WTC11 (cell line): ENCODE data around the gene PDCL2. TPM values are rescaled to one million over a fixed set of nuclear protein-coding genes. Genes with fewer than 3 reads are reported as not detected.
"Not testable (repeated sequence)": the region's sequence is repeated elsewhere in the genome, so short reads cannot be mapped to it uniquely, and the experiment has no call there.

Experiments
- ATAC-seq: fragments of 200-7000 bp; cut with Tn5 transposase; 2 replicates; pipeline ENCODE4 v1.10.0; 2021; ENCODE audit warnings: mild to moderate bottlenecking, moderate library complexity
- CTCF ChIA-PET: fragments of 300-600 bp; sonication (Branson Sonifier 250); formaldehyde crosslinking; loops from one replicate; lab custom pipeline; 2021; ENCODE audit warnings: antibody characterized with exemption; lab: Charles Lee
- POLR2A ChIA-PET: fragments of 350-600 bp; sonication (Branson Sonifier 250); formaldehyde crosslinking; loops from one replicate; lab custom pipeline; 2021; ENCODE audit warnings: antibody characterized with exemption; lab: Charles Lee
- DNase-seq: peaks from one replicate; pipeline ENCODE4 v3.0.0; 2021; ENCODE audit warnings: low spot score
- H3K27ac Mint-ChIP-seq: 2 replicates; pipeline ENCODE4 v1.8.0; 2021; ENCODE audit warnings: mixed read lengths
- H3K27me3 Mint-ChIP-seq: 2 replicates; pipeline ENCODE4 v1.8.0; 2021; ENCODE audit warnings: low read depth, mild to moderate bottlenecking, moderate library complexity, mixed read lengths
- H3K36me3 Mint-ChIP-seq: 2 replicates; pipeline ENCODE4 v1.8.0; 2021; ENCODE audit warnings: mixed read lengths
- H3K4me1 Mint-ChIP-seq: 2 replicates; pipeline ENCODE4 v1.8.0; 2022; ENCODE audit warnings: mixed read lengths
- H3K4me3 Mint-ChIP-seq: 2 replicates; pipeline ENCODE4 v1.8.0; 2021; ENCODE audit warnings: mild to moderate bottlenecking, moderate library complexity, mixed read lengths
- H3K9me3 Mint-ChIP-seq: 2 replicates; pipeline ENCODE4 v1.8.0; 2021; ENCODE audit warnings: mixed read lengths
- ATF1 ChIP-seq: sonication (generic); formaldehyde crosslinking; IDR thresholded peaks from 2 replicates; pipeline ENCODE4 v1.8.1; 2023; ENCODE audit warnings: mild to moderate bottlenecking, moderate library complexity, missing genetic modification reagents
- CREB1 ChIP-seq: sonication (generic); formaldehyde crosslinking; IDR thresholded peaks from 2 replicates; pipeline ENCODE4 v1.8.0; 2023; ENCODE audit warnings: mild to moderate bottlenecking, missing genetic modification reagents
- ESRRA ChIP-seq: sonication (generic); formaldehyde crosslinking; IDR thresholded peaks from 2 replicates; pipeline ENCODE4 v1.8.1; 2022; ENCODE audit warnings: mild to moderate bottlenecking, missing genetic modification reagents, borderline replicate concordance
- FOXP1 ChIP-seq: sonication (generic); formaldehyde crosslinking; IDR thresholded peaks from 2 replicates; pipeline ENCODE4 v1.8.0; 2022; ENCODE audit warnings: missing genetic modification reagents, mild to moderate bottlenecking, moderate library complexity, borderline replicate concordance
- GTF2I ChIP-seq: fragments of 250-450 bp; sonication (Bioruptor Pico); conservative IDR thresholded peaks from 2 replicates; pipeline ENCODE4 v1.4.0; 2021; ENCODE audit warnings: mild to moderate bottlenecking
- JUN ChIP-seq: sonication (generic); formaldehyde crosslinking; IDR thresholded peaks from 2 replicates; pipeline ENCODE4 v1.8.0; 2023; ENCODE audit warnings: mild to moderate bottlenecking, missing genetic modification reagents
- SMAD3 ChIP-seq: sonication (generic); formaldehyde crosslinking; IDR thresholded peaks from 2 replicates; pipeline ENCODE4 v1.8.0; 2022; ENCODE audit warnings: missing genetic modification reagents, mild to moderate bottlenecking, borderline replicate concordance
- SOX15 ChIP-seq: fragments of 250-450 bp; sonication (Bioruptor Pico); IDR thresholded peaks from 2 replicates; pipeline ENCODE4 v1.9.0; 2021; ENCODE audit warnings: mild to moderate bottlenecking
- SP1 ChIP-seq: sonication (generic); formaldehyde crosslinking; conservative IDR thresholded peaks from 2 replicates; pipeline ENCODE4 v1.8.1; 2022; ENCODE audit warnings: missing genetic modification reagents
- ZNF138 ChIP-seq: sonication (generic); formaldehyde crosslinking; conservative IDR thresholded peaks from 2 replicates; pipeline ENCODE4 v1.8.1; 2022; ENCODE audit warnings: mild to moderate bottlenecking, moderate library complexity, missing genetic modification reagents
- ZNF423 ChIP-seq: fragments of 250-450 bp; sonication (Bioruptor Pico); IDR thresholded peaks from 2 replicates; pipeline ENCODE4 v2.1.2; 2022; ENCODE audit warnings: mild to moderate bottlenecking, moderate library complexity
- total RNA-seq: library from RNA; stranded (reverse); gene quantifications from 3 replicates; pipeline ENCODE4 v1.2.3, GENCODE V29; 2021
- TF ChIP-seq, protein P1 (sequence below): sonication (generic); formaldehyde crosslinking; IDR thresholded peaks from 2 replicates; pipeline ENCODE4 v1.8.1; 2023; ENCODE audit warnings: mild to moderate bottlenecking, moderate library complexity, missing genetic modification reagents
- TF ChIP-seq, protein P2 (sequence below): sonication (generic); formaldehyde crosslinking; IDR thresholded peaks from 2 replicates; pipeline ENCODE4 v1.8.1; 2022; ENCODE audit warnings: mild to moderate bottlenecking, moderate library complexity, missing genetic modification reagents
- TF ChIP-seq, protein P3 (sequence below): fragments of 200-600 bp; IDR thresholded peaks from 2 replicates; pipeline ENCODE4 v1.8.0; 2022; ENCODE audit warnings: antibody characterized with exemption
- TF ChIP-seq, protein P4 (sequence below): sonication (generic); formaldehyde crosslinking; IDR thresholded peaks from 2 replicates; pipeline ENCODE4 v1.8.1; 2022; ENCODE audit warnings: mild to moderate bottlenecking, missing genetic modification reagents, moderate library complexity, borderline replicate concordance
- TF ChIP-seq, protein P5 (sequence below): sonication (generic); formaldehyde crosslinking; IDR thresholded peaks from 2 replicates; pipeline ENCODE4 v1.8.1; 2022; ENCODE audit warnings: low read depth, missing genetic modification reagents, borderline replicate concordance
- TF ChIP-seq, protein P6 (sequence below): sonication (generic); formaldehyde crosslinking; IDR thresholded peaks from 2 replicates; pipeline ENCODE4 v1.8.0; 2022; ENCODE audit warnings: missing genetic modification reagents

Gene PDCL2
- total RNA-seq, 1 experiment from 2014 or later, result not detected

DNA sequence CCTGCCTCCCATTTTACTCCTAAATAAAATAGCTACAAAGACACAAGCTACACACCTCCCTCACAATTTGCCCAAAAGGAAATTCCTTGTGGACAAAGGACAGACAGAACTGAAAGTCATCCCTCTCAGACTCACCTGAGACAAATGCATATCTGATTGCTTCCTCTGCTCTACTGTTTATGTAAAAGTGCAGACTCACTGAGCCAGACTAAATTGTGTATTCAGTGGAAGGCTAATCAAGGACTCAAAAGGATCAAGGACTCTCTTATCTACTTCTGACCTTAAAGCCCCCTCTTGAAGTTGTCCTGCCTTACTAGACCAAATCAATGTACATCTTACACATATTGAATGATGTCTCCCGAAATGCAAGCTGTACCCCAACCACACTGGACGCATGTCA is 3.9 kb downstream of the PDCL2 start (continued):
- TF ChIP-seq ATF1 (CRISPR knock-in tag), result no peak
- no peak for TF ChIP-seq FOXP1
- no peak for TF ChIP-seq ZNF138 (CRISPR knock-in tag)
- TF ChIP-seq CREB1, result no peak
- TF ChIP-seq, protein P1, sequence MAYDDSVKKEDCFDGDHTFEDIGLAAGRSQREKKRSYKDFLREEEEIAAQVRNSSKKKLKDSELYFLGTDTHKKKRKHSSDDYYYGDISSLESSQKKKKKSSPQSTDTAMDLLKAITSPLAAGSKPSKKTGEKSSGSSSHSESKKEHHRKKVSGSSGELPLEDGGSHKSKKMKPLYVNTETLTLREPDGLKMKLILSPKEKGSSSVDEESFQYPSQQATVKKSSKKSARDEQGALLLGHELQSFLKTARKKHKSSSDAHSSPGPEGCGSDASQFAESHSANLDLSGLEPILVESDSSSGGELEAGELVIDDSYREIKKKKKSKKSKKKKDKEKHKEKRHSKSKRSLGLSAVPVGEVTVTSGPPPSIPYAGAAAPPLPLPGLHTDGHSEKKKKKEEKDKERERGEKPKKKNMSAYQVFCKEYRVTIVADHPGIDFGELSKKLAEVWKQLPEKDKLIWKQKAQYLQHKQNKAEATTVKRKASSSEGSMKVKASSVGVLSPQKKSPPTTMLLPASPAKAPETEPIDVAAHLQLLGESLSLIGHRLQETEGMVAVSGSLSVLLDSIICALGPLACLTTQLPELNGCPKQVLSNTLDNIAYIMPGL (CRISPR knock-in tag), result no peak
- TF ChIP-seq, protein P2, sequence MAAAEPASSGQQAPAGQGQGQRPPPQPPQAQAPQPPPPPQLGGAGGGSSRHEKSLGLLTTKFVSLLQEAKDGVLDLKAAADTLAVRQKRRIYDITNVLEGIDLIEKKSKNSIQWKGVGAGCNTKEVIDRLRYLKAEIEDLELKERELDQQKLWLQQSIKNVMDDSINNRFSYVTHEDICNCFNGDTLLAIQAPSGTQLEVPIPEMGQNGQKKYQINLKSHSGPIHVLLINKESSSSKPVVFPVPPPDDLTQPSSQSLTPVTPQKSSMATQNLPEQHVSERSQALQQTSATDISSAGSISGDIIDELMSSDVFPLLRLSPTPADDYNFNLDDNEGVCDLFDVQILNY (CRISPR knock-in tag), result no peak

DNA sequence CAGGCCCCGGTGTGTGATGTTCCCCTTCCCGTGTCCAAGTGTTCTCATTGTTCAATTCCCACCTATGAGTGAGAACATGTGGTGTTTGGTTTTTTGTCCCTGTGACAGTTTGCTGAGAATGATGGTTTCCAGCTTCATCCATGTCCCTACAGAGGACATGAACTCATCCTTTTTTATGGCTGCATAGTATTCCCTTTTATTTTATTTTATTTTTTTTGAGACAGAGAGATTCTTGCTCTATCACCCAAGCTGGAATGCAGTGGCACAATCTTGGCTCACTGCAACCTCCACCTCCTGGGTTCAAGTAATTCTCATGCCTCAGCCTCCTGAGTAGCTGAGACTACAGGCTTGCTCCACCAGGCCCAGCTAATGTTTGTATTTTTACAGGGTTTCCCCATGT is 9.3 kb downstream of the PDCL2 start:
- H3K4me3 Mint-ChIP-seq, DNase-seq, POLR2A ChIA-PET, H3K27ac Mint-ChIP-seq, CTCF ChIA-PET, ATAC-seq, H3K27me3 Mint-ChIP-seq, H3K4me1 Mint-ChIP-seq: not testable (repeated sequence)
- H3K9me3 Mint-ChIP-seq, result peaks cover 31% of the 10 kb centered on the region
- H3K36me3 Mint-ChIP-seq, result peaks cover 19% of the 10 kb centered on the region

DNA sequence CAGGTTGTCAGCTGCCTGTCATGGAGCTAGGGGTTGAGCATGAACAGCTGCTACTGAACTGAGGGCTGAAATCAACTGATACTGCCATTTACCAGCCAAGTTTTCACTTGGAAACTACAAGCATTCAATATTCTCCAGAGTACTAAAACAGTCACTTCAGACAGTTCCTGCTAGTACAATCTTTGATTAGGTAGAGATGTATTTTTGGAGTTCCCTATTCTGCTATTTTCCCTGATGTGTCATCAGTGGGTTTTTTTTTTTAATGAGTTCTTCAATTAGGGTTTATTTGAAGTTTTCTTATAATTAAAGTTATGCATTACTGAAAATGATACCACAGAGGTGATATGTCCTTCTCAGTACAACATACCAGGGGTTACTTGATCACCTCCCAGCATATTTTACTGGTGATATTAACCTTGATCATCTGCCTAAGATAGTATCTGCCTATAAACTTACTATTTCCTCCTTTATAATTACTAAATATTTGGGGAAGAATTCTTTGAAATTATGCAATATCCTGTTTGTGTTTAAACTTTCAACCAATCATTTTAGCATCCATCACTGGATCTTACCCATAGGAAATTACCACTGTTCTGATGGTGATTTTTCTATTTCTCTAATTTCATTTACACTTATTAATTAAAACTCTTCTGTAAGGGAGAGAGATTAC is 13.6 kb downstream of the PDCL2 start:
- Mint-ChIP-seq H3K4me1 (no peaks in the 10 kb centered on the region), H3K9me3 (peaks cover 61% of the 10 kb centered on the region), H3K36me3 (peaks cover 48% of the 10 kb centered on the region), H3K4me3 (no peak overlapping the region), H3K27me3 (no peaks in the 10 kb centered on the region; the same call in 1 of the 2 replicates), H3K27ac (no peak overlapping the region)
- POLR2A ChIA-PET, result no interaction called here
- CTCF ChIA-PET, result no interaction called here
- DNase-seq (no peak), ATAC-seq (no peak)
- TF ChIP-seq ZNF423 (CRISPR knock-in tag), result no peak
- no peak for TF ChIP-seq SMAD3 (CRISPR knock-in tag)
- TF ChIP-seq ATF1 (CRISPR knock-in tag), result no peak
- no peak for TF ChIP-seq ESRRA (CRISPR knock-in tag)
- TF ChIP-seq, protein P3, sequence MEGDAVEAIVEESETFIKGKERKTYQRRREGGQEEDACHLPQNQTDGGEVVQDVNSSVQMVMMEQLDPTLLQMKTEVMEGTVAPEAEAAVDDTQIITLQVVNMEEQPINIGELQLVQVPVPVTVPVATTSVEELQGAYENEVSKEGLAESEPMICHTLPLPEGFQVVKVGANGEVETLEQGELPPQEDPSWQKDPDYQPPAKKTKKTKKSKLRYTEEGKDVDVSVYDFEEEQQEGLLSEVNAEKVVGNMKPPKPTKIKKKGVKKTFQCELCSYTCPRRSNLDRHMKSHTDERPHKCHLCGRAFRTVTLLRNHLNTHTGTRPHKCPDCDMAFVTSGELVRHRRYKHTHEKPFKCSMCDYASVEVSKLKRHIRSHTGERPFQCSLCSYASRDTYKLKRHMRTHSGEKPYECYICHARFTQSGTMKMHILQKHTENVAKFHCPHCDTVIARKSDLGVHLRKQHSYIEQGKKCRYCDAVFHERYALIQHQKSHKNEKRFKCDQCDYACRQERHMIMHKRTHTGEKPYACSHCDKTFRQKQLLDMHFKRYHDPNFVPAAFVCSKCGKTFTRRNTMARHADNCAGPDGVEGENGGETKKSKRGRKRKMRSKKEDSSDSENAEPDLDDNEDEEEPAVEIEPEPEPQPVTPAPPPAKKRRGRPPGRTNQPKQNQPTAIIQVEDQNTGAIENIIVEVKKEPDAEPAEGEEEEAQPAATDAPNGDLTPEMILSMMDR, result no peak
- TF ChIP-seq, protein P4, sequence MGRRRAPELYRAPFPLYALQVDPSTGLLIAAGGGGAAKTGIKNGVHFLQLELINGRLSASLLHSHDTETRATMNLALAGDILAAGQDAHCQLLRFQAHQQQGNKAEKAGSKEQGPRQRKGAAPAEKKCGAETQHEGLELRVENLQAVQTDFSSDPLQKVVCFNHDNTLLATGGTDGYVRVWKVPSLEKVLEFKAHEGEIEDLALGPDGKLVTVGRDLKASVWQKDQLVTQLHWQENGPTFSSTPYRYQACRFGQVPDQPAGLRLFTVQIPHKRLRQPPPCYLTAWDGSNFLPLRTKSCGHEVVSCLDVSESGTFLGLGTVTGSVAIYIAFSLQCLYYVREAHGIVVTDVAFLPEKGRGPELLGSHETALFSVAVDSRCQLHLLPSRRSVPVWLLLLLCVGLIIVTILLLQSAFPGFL (CRISPR knock-in tag), result no peak
- no peak for TF ChIP-seq GTF2I
- TF ChIP-seq, protein P5, sequence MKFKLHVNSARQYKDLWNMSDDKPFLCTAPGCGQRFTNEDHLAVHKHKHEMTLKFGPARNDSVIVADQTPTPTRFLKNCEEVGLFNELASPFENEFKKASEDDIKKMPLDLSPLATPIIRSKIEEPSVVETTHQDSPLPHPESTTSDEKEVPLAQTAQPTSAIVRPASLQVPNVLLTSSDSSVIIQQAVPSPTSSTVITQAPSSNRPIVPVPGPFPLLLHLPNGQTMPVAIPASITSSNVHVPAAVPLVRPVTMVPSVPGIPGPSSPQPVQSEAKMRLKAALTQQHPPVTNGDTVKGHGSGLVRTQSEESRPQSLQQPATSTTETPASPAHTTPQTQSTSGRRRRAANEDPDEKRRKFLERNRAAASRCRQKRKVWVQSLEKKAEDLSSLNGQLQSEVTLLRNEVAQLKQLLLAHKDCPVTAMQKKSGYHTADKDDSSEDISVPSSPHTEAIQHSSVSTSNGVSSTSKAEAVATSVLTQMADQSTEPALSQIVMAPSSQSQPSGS (CRISPR knock-in tag), result no peak
- TF ChIP-seq, protein P6, sequence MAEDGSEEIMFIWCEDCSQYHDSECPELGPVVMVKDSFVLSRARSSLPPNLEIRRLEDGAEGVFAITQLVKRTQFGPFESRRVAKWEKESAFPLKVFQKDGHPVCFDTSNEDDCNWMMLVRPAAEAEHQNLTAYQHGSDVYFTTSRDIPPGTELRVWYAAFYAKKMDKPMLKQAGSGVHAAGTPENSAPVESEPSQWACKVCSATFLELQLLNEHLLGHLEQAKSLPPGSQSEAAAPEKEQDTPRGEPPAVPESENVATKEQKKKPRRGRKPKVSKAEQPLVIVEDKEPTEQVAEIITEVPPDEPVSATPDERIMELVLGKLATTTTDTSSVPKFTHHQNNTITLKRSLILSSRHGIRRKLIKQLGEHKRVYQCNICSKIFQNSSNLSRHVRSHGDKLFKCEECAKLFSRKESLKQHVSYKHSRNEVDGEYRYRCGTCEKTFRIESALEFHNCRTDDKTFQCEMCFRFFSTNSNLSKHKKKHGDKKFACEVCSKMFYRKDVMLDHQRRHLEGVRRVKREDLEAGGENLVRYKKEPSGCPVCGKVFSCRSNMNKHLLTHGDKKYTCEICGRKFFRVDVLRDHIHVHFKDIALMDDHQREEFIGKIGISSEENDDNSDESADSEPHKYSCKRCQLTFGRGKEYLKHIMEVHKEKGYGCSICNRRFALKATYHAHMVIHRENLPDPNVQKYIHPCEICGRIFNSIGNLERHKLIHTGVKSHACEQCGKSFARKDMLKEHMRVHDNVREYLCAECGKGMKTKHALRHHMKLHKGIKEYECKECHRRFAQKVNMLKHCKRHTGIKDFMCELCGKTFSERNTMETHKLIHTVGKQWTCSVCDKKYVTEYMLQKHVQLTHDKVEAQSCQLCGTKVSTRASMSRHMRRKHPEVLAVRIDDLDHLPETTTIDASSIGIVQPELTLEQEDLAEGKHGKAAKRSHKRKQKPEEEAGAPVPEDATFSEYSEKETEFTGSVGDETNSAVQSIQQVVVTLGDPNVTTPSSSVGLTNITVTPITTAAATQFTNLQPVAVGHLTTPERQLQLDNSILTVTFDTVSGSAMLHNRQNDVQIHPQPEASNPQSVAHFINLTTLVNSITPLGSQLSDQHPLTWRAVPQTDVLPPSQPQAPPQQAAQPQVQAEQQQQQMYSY (CRISPR knock-in tag), result no peak
- TF ChIP-seq JUN, result no peak
- no peak for TF ChIP-seq SP1 (CRISPR knock-in tag)
- TF ChIP-seq SOX15, result no peak
